H1 (cell line): Measurements from ENCODE around the gene CYP3A7.

Experiments
- CTCF ChIP-seq, 3 experiments: IDR thresholded peaks; 1 replicate in 2 of 3; 2 replicates in 1 of 3; pipeline versions ENCODE4 v1.5.1 to v1.6.1; 2011; ENCODE audit warnings: low read length in 3 of 3, mild to moderate bottlenecking in 3 of 3, inconsistent platforms in 2 of 3, low read depth in 1 of 3, moderate library complexity in 1 of 3; ENCODE audit not compliant: insufficient read depth in 1 of 3; ENCODE audit errors: control extremely low read depth in 1 of 3
- JUN ChIP-seq: IDR thresholded peaks from 2 replicates; pipeline ENCODE4 v1.6.1; 2011; ENCODE audit warnings: low read depth, mild to moderate bottlenecking, improper control_type of control experiment, low read length
- SIX5 ChIP-seq: IDR thresholded peaks from 2 replicates; pipeline ENCODE4 v1.6.1; 2011; ENCODE audit warnings: mild to moderate bottlenecking, low read depth, low read length
- ZNF274 ChIP-seq: IDR thresholded peaks from 2 replicates; pipeline ENCODE4 v1.7.0; 2012; ENCODE audit warnings: low read length, borderline replicate concordance; ENCODE audit errors: extremely low read depth

- TF ChIP-seq SIX5 = no peak
- TF ChIP-seq CTCF (IDR thresholded peaks at IDR 0.05; ENCODE audit: control extremely low read depth in 1 of 3, insufficient read depth in 1 of 3, low read depth in 1 of 3, low read length in 3 of 3) = no peak
- no peak for TF ChIP-seq JUN
- no peak for TF ChIP-seq ZNF274
Measured at GRCh38 chr7:99784007-99784406, 49.0 kb upstream of the CYP3A7 start, which contains the start of gene CYP3A4.
